Measurements from ENCODE around the gene ADCY3.

DNA sequence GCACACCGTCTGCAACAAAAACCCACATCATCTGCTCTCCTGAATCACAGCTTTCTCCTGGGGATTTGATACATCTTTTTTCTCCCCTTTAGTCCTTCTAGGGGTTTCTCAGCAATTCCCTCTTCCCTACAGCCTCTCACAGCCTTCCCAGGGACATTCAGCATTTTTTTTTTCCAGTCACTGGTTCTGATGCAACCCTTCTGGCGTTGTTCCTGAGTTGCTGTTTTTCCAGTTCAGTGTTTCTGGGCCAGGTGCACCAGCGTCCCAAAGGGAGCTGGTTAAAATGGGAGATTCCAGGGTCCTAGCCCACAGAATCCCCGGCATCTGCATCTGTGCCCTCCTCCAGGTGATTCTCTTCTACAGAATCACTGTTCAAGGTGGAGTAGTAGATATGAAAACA is 36.1 kb downstream of the ADCY3 start:
- TF ChIP-seq, protein P1, sequence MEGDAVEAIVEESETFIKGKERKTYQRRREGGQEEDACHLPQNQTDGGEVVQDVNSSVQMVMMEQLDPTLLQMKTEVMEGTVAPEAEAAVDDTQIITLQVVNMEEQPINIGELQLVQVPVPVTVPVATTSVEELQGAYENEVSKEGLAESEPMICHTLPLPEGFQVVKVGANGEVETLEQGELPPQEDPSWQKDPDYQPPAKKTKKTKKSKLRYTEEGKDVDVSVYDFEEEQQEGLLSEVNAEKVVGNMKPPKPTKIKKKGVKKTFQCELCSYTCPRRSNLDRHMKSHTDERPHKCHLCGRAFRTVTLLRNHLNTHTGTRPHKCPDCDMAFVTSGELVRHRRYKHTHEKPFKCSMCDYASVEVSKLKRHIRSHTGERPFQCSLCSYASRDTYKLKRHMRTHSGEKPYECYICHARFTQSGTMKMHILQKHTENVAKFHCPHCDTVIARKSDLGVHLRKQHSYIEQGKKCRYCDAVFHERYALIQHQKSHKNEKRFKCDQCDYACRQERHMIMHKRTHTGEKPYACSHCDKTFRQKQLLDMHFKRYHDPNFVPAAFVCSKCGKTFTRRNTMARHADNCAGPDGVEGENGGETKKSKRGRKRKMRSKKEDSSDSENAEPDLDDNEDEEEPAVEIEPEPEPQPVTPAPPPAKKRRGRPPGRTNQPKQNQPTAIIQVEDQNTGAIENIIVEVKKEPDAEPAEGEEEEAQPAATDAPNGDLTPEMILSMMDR (IDR thresholded peaks at IDR 0.05) = no peak
- TF ChIP-seq POLR2A (IDR thresholded peaks at IDR 0.05) = no peak
